ENCODE results near the gene POTEB2. TPM values are rescaled to one million over a fixed set of nuclear protein-coding genes. Genes with fewer than 3 reads are reported as not detected.
"Not testable (repeated sequence)": the region's sequence is repeated elsewhere in the genome, so short reads cannot be mapped to it uniquely, and the experiment has no call there.

The POTEB2 gene
- not detected in 2 replicates for total RNA-seq (2014; rRNA removed; shearing (Covaris generic))

GRCh38 chr15:20866214-20866613 lies at the start of gene POTEB2:
Gene POTEB2, minus strand, starts transcription at chr15:20866314. Its CDS starts 33 bp downstream, at chr15:20866281.
- not testable (repeated sequence) for H3K36me3 ChIP-seq (replicated peaks; ENCODE audit: control insufficient read depth, insufficient read depth, low read length); DNase-seq; H3K4me3 ChIP-seq (ENCODE audit: insufficient read depth, low read depth, low read length); H3K27me3 ChIP-seq (ENCODE audit: control insufficient read depth, insufficient read depth, low read length)

- not testable (repeated sequence) for DNase-seq
Measured at GRCh38 chr15:20879916-20880315, 13.8 kb upstream of the POTEB2 start.

GRCh38 chr15:20878464-20878863 lies 12.3 kb upstream of the POTEB2 start:
- DNase-seq; H3K36me3 ChIP-seq (replicated peaks; ENCODE audit: control insufficient read depth, insufficient read depth, low read length); H3K4me3 ChIP-seq (ENCODE audit: insufficient read depth, low read depth, low read length); H3K27me3 ChIP-seq (ENCODE audit: control insufficient read depth, insufficient read depth, low read length): not testable (repeated sequence)

More at GRCh38 chr15:20879916-20880315, 13.8 kb upstream of the POTEB2 start:
- not testable (repeated sequence) for H3K4me3 ChIP-seq (ENCODE audit: insufficient read depth, low read depth, low read length); H3K27me3 ChIP-seq (ENCODE audit: control insufficient read depth, insufficient read depth, low read length); H3K36me3 ChIP-seq (replicated peaks; ENCODE audit: control insufficient read depth, insufficient read depth, low read length)

GRCh38 chr15:20877819-20878218 lies 11.7 kb upstream of the POTEB2 start:
- not testable (repeated sequence) for DNase-seq; H3K27me3 ChIP-seq (ENCODE audit: control insufficient read depth, insufficient read depth, low read length); H3K4me3 ChIP-seq (ENCODE audit: insufficient read depth, low read depth, low read length); H3K36me3 ChIP-seq (replicated peaks; ENCODE audit: control insufficient read depth, insufficient read depth, low read length)

All from H7 (cell line).